IPS-NIHi7 (cell line): Measurements from ENCODE around the gene STARD7.
A peak's percentile ranks its signal among the peaks of the same experiment; 100 is the strongest.

Experiments
- DNase-seq: peaks from one replicate; pipeline ENCODE4 v3.0.0; 2012; ENCODE audit warnings: mixed read lengths; ENCODE audit errors: extremely low spot score

Gene STARD7

GRCh38 chr2:96197546-96198255, 10.9 kb downstream of the STARD7 start:
- no peak for DNase-seq

- DNase-seq: no peak
Measured at GRCh38 chr2:96195410-96196066, 13.1 kb downstream of the STARD7 start.

- no peak for DNase-seq
Measured at GRCh38 chr2:96191937-96192670, 16.5 kb downstream of the STARD7 start.

- no peak for DNase-seq
Measured at GRCh38 chr2:96188821-96189526, 19.7 kb downstream of the STARD7 start.

GRCh38 chr2:96186562-96186961, 22.1 kb downstream of the STARD7 start:
- DNase-seq: no peak

GRCh38 chr2:96185516-96185915, 23.1 kb downstream of the STARD7 start:
- DNase-seq: no peak

- no peak for DNase-seq
Measured at GRCh38 chr2:96184989-96185388, 23.6 kb downstream of the STARD7 start.

- no peak for DNase-seq
Measured at GRCh38 chr2:96184188-96184587, 24.4 kb downstream of the STARD7 start.

GRCh38 chr2:96181529-96181928, 27.1 kb downstream of the STARD7 start:
- DNase-seq: no peak

GRCh38 chr2:96180521-96180920, 28.1 kb downstream of the STARD7 start:
- no peak for DNase-seq

- no peak for DNase-seq
Measured at GRCh38 chr2:96180002-96180401, 28.6 kb downstream of the STARD7 start.

- DNase-seq: no peak
Measured at GRCh38 chr2:96176661-96177060, 32.0 kb downstream of the STARD7 start.

- no peak for DNase-seq
Measured at GRCh38 chr2:96175951-96176350, 32.7 kb downstream of the STARD7 start.

GRCh38 chr2:96174251-96175144, 34.1 kb downstream of the STARD7 start:
- DNase-seq: peak; percentile 89

- no peak for DNase-seq
Measured at GRCh38 chr2:96171831-96172230, 36.8 kb downstream of the STARD7 start.

GRCh38 chr2:96170626-96171025, 38.0 kb downstream of the STARD7 start:
- DNase-seq: no peak

- no peak for DNase-seq
Measured at GRCh38 chr2:96169868-96170507, 38.6 kb downstream of the STARD7 start.

- no peak for DNase-seq
Measured at GRCh38 chr2:96167407-96168013, 41.1 kb downstream of the STARD7 start.

GRCh38 chr2:96164459-96165184, 44.0 kb downstream of the STARD7 start:
- DNase-seq: peak; percentile 73
